Activated CD4-positive, alpha-beta memory T cell treated with anti-CD3 and anti-CD28 coated beads for 36 hours (primary cell): Measurements from ENCODE around the gene MAN1B1. TPM values are rescaled to one million over a fixed set of nuclear protein-coding genes. Genes with fewer than 3 reads are reported as not detected.

ENCODE experiments used
- CTCF ChIA-PET: fragments of 350-600 bp; sonication (Branson Sonifier 250); formaldehyde crosslinking; loops from one replicate; lab custom pipeline; 2021; ENCODE audit warnings: antibody characterized with exemption, inconsistent platforms; lab: Charles Lee
- POLR2A ChIA-PET: fragments of 350-600 bp; sonication (Branson Sonifier 250); formaldehyde crosslinking; loops from one replicate; lab custom pipeline; 2021; ENCODE audit warnings: antibody characterized with exemption; lab: Charles Lee
- DNase-seq: peaks from one replicate; pipeline ENCODE4 v3.0.0-alpha.2; 2020
- H3K27ac Mint-ChIP-seq: one replicate; pipeline ENCODE4 v1.8.0; 2021; ENCODE audit warnings: mixed read lengths
- H3K27me3 Mint-ChIP-seq: one replicate; pipeline ENCODE4 v1.8.0; 2021; ENCODE audit warnings: mixed read lengths
- H3K36me3 Mint-ChIP-seq: one replicate; pipeline ENCODE4 v1.8.0; 2021; ENCODE audit warnings: mixed read lengths
- H3K4me1 Mint-ChIP-seq: one replicate; pipeline ENCODE4 v1.8.0; 2021; ENCODE audit warnings: low read depth, mixed read lengths
- H3K4me3 Mint-ChIP-seq: one replicate; pipeline ENCODE4 v1.8.0; 2021; ENCODE audit warnings: mild to moderate bottlenecking, mixed read lengths
- H3K9me3 Mint-ChIP-seq: one replicate; pipeline ENCODE4 v1.8.0; 2021; ENCODE audit warnings: mixed read lengths
- intact Hi-C: fragments of 100-400 bp; cut with micrococcal nuclease; formaldehyde crosslinking; loops from one replicate; pipeline ENCODE4 v1.15.1; 2023
- total RNA-seq, 2 experiments: library from RNA; stranded (reverse); gene quantifications; one replicate each; pipeline ENCODE4 v1.2.3, GENCODE V29; 2021

The MAN1B1 gene
- total RNA-seq, 2 experiments from 2014 or later, result 32.9 to 33.1 TPM

DNA sequence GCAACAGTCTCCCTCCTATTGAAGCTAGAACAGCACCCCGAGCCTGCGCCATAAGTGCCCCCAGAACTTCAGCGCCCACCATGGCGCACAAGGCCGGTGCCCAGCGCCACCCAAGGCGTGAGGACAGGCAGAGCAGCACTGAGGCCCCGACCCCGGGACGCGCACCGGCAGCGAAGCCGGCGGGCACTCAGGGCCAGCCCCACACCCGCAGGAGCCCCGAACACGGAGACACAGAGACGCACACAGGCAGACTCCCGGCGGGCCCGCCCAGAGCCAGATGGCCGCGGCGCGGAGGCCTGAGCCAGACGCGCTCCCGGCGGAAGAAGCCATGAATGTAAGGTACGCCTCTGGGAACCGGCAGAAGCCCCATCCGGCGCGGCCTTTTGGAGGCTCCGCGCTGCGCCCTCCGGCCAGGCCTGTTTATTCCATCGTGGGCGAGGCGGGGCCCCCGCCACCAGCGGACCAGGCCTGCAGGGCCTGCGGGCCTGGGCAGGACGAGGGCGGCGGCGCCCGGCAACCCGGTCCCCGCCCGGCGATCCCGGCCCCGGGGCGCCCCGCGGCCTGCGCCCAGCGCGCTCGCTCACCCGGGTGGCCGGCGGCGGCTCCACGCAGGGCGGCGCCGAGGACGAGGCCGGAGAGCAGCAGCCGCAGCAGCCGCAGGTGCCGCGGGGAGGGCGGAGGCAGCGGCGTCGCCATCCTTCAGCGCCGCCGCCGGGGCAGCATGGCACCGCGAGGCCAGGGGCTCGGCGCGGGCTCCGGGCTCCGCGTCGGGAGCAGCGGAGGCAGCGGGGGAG lies 41.3 kb upstream of the MAN1B1 start:
- no peaks in the 10 kb centered on the region for H3K9me3 Mint-ChIP-seq
- CTCF ChIA-PET, result interaction anchor here (1.4 to 10.9 kb wide), 7 partner anchors 10 to 50 kb away, joined by 3 to 208 read pairs (median 19); partner anchors contain the start of genes ABCA2, FUT7 and SAPCD2
- H3K4me3 Mint-ChIP-seq, result peak overlapping the region; percentile 67
- intact Hi-C loops, result loop anchor here (2.0 kb wide), 1 partner anchor 23 kb away; no protein-coding TSS in a partner anchor
- peaks cover 10% of the 10 kb centered on the region for H3K4me1 Mint-ChIP-seq
- peak; percentile 50 for DNase-seq
- no peak overlapping the region for H3K27ac Mint-ChIP-seq
- H3K27me3 Mint-ChIP-seq, result peaks cover 34% of the 10 kb centered on the region
- POLR2A ChIA-PET, result no interaction called here
- no peaks in the 10 kb centered on the region for H3K36me3 Mint-ChIP-seq

- intact Hi-C loops, result loop anchor here (2.0 kb wide), 1 partner anchor 23 kb away; no protein-coding TSS in a partner anchor
- Mint-ChIP-seq H3K9me3 (no peaks in the 10 kb centered on the region), H3K36me3 (no peaks in the 10 kb centered on the region), H3K27ac (no peak within 1 kb of the TSS), H3K4me1 (peaks cover 10% of the 10 kb centered on the region), H3K27me3 (peaks cover 34% of the 10 kb centered on the region), H3K4me3 (peak within 1 kb of the TSS; percentile 67)
- peak; percentile 90 for DNase-seq
- POLR2A ChIA-PET, result interaction anchor here (0.9 to 1.3 kb wide), 3 partner anchors 24 to 238 kb away, joined by 3 to 7 read pairs (median 4); partner anchors contain the start of genes RABL6 and SAPCD2
- CTCF ChIA-PET, result interaction anchor here (0.7 to 10.9 kb wide), 39 partner anchors 9 to 561 kb away, joined by 3 to 208 read pairs (median 4); partner anchors contain the start of genes AJM1, FUT7, MAN1B1 and NRARP
These were observed 40.5 kb upstream of the MAN1B1 start, which contains the start of gene NPDC1 for GRCh38 chr9:137046088-137046787. Gene NPDC1, minus strand, starts transcription at chr9:137046177. Its CDS starts 188 bp downstream, at chr9:137045989.

- DNase-seq, result no peak
- intact Hi-C loops, result no loop called here
- Mint-ChIP-seq H3K36me3 (no peaks in the 10 kb centered on the region), H3K27ac (no peak overlapping the region), H3K4me1 (peaks cover 10% of the 10 kb centered on the region), H3K9me3 (no peaks in the 10 kb centered on the region), H3K27me3 (peaks cover 43% of the 10 kb centered on the region), H3K4me3 (no peak overlapping the region)
- CTCF ChIA-PET, result interaction anchor here (1.1 to 10.9 kb wide), 7 partner anchors 10 to 47 kb away, joined by 3 to 208 read pairs (median 16); partner anchors contain the start of genes FUT7, MAN1B1 and SAPCD2
- POLR2A ChIA-PET, result no interaction called here
These were observed 37.9 kb upstream of the MAN1B1 start for GRCh38 chr9:137048655-137049543.

GRCh38 chr9:137049544-137050449 lies 37.0 kb upstream of the MAN1B1 start:
- Mint-ChIP-seq H3K4me3 (no peak overlapping the region), H3K27me3 (peaks cover 40% of the 10 kb centered on the region), H3K9me3 (no peaks in the 10 kb centered on the region), H3K4me1 (peaks cover 8% of the 10 kb centered on the region), H3K27ac (no peak overlapping the region), H3K36me3 (no peaks in the 10 kb centered on the region)
- peak; percentile 79 for DNase-seq
- ChIA-PET POLR2A (no interaction called here), CTCF (interaction anchor here (1.1 to 10.9 kb wide), 6 partner anchors 9 to 46 kb away, joined by 3 to 208 read pairs (median 12); partner anchors contain the start of genes MAN1B1 and SAPCD2)
- intact Hi-C loops, result no loop called here

DNA sequence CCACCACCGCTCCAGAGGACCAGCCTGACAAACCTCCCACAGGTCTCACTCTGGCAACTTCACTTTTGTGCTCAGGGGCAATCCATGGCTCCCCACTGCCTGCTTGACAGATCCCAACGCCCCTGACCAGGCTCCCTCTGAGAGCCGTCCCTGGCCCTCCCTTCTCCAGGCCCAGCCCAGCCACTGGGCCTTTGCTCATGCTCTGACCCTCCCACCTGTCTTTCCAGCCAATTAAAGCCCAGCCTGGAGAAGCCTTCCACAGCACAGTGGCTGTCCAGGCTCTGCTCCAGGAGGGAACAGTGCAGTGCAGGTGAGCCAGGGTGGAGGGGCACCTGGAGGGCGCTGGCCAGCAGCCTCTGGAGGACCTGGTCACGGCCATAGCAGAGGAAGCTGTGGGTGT lies 36.2 kb upstream of the MAN1B1 start:
- Mint-ChIP-seq H3K36me3 (no peaks in the 10 kb centered on the region), H3K27ac (no peak overlapping the region), H3K27me3 (peaks cover 35% of the 10 kb centered on the region), H3K4me3 (no peak overlapping the region), H3K4me1 (peaks cover 4% of the 10 kb centered on the region), H3K9me3 (no peaks in the 10 kb centered on the region)
- POLR2A ChIA-PET, result no interaction called here
- DNase-seq, result no peak
- intact Hi-C loops, result no loop called here
- CTCF ChIA-PET, result interaction anchor here (2.8 to 10.9 kb wide), 4 partner anchors 8 to 17 kb away, joined by 10 to 208 read pairs (median 22); partner anchors contain the start of gene SAPCD2

DNA sequence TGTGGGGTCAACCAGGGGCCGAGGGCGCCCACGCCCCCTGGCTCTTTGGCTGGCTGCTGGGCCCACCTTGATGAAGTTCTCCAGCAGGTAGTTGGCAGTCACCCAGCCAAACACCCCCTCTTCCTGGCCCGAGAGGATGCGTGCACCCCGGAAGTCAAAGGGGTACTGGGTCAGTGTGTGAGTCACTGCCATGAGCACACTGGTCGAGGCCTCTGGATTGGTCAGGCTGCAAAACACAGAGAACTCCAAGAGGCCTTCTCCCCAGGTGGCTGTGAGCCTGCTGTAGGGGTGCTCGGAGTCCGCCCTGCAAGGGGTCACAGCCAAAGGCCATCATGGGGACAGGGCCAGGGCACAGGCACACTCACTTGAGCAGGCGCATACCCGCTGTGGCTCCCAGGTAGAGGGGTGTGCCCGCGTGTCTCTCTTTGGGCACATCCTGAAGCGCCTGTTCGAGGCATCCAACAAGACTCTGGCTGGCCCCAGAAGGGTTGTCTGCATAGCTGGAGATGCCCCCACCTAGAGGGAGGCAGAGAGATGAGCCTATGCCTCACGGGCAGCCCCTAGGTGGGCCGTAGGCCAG lies 35.5 kb upstream of the MAN1B1 start:
- no peaks in the 10 kb centered on the region for H3K9me3 Mint-ChIP-seq
- peaks cover 4% of the 10 kb centered on the region for H3K4me1 Mint-ChIP-seq
- DNase-seq, result no peak
- H3K27ac Mint-ChIP-seq, result no peak overlapping the region
- no peaks in the 10 kb centered on the region for H3K36me3 Mint-ChIP-seq
- POLR2A ChIA-PET, result no interaction called here
- H3K27me3 Mint-ChIP-seq, result peaks cover 35% of the 10 kb centered on the region
- intact Hi-C loops, result no loop called here
- no peak overlapping the region for H3K4me3 Mint-ChIP-seq
- CTCF ChIA-PET, result interaction anchor here (2.8 to 10.9 kb wide), 2 partner anchors 16 to 17 kb away, joined by 10 to 208 read pairs; partner anchors contain the start of gene SAPCD2

DNA sequence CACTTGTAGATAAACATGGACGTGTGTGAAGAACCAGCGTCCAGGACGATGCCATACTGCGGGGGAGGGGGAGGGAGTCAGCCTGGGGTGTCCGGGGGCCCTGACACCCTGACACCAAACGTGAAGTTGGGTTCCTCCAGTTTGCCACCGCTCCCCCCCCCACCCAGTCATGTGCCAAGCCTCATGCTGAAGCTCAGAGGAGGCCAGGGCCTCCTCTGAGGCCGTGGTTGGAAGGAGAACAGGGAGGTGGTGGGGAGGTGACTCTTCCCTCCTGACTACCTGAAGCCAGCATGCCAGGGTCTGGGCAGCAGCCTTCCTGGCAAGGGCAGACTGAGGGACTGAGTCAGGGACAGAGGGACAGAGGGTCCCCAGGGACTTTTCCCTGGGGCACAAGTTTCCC lies 34.5 kb upstream of the MAN1B1 start:
- ChIA-PET POLR2A (no interaction called here), CTCF (interaction anchor here (1.0 to 10.9 kb wide), 4 partner anchors 15 to 44 kb away, joined by 4 to 208 read pairs (median 9); partner anchors contain the start of gene SAPCD2)
- no peaks in the 10 kb centered on the region for H3K4me1 Mint-ChIP-seq
- H3K9me3 Mint-ChIP-seq, result no peaks in the 10 kb centered on the region
- peaks cover 30% of the 10 kb centered on the region for H3K27me3 Mint-ChIP-seq
- no peak overlapping the region for H3K4me3 Mint-ChIP-seq
- no peak overlapping the region for H3K27ac Mint-ChIP-seq
- H3K36me3 Mint-ChIP-seq, result no peaks in the 10 kb centered on the region
- intact Hi-C loops, result no loop called here
- DNase-seq, result no peak

DNA sequence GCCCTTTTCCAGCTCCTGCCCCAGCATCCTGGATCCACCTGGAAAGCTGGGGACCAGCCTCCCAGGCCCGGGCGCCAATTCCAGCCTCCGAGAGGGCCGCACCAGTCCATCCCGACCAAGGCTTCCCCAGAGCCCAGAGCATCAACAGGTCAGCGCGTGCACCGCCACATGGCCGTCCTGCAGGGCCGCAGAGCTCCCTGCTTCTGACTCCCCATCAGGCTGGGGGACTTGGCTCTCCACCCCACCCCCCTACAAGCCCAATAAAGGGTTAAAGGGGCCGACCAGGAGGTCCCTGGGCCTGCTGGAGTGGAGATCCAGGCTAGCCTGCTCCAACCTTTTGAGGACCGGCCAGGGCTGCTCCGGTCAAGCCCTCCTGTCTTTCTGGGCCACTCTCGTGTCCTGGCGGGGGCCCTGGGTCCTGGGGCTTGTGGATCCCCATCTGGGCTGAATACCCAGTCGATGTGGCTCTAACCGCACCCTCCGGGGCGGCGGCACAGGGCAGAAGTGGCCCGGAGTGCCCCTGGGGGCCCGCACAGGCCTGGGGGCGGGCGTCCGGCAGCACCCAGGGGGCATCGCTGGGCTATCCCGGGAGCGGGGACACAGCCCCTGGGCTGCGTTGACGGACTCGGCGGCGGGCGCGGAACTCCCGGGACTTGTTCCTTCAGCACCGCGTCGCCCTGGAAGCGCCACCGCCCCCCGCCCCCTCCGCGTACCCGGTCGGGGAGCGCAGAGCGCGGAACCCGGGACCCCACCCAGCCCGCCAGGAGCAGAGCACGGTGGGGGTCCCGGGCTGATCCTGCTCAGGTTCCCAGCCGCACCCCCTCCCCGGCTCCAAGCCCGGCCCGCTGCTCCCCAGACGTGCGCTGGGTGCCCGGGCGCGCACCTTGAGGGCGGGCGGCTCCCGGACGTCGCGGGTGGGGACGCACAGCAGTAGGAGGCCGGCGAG lies 33.5 kb upstream of the MAN1B1 start:
- ChIA-PET CTCF (interaction anchor here (1.0 to 10.9 kb wide), 4 partner anchors 14 to 43 kb away, joined by 4 to 208 read pairs (median 9); partner anchors contain the start of gene SAPCD2), POLR2A (no interaction called here)
- Mint-ChIP-seq H3K4me1 (no peaks in the 10 kb centered on the region), H3K27ac (no peak overlapping the region), H3K4me3 (no peak overlapping the region), H3K9me3 (no peaks in the 10 kb centered on the region), H3K36me3 (no peaks in the 10 kb centered on the region), H3K27me3 (peaks cover 24% of the 10 kb centered on the region)
- intact Hi-C loops, result no loop called here
- DNase-seq, result no peak
